Measurements from ENCODE around the gene SERAC1.

The SERAC1 gene

DNA sequence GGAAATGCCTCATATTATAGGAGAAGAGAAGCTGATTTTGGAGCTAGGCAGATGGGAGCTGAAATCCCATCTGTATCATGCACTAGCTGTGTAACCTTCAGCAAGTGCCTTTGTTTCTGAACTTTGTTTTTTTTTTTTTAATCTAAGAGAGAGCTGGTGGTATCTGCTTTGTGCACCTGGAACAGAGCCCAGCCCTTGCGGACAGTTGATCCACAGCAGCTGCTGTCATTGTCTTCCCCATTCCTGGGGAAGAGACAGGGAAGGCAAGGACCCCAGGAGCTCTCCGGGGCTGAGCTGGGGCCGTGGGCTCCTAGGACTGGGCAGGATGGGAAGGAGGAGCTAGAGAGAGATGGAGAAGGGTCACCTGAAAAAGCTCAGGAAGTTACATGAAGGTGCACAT is 94.3 kb downstream of the SERAC1 start:
- DNase-seq, result no peak

GRCh38 chr6:158072083-158072721 is 95.9 kb downstream of the SERAC1 start:
- peak; percentile 61 to 66 for DNase-seq

DNA sequence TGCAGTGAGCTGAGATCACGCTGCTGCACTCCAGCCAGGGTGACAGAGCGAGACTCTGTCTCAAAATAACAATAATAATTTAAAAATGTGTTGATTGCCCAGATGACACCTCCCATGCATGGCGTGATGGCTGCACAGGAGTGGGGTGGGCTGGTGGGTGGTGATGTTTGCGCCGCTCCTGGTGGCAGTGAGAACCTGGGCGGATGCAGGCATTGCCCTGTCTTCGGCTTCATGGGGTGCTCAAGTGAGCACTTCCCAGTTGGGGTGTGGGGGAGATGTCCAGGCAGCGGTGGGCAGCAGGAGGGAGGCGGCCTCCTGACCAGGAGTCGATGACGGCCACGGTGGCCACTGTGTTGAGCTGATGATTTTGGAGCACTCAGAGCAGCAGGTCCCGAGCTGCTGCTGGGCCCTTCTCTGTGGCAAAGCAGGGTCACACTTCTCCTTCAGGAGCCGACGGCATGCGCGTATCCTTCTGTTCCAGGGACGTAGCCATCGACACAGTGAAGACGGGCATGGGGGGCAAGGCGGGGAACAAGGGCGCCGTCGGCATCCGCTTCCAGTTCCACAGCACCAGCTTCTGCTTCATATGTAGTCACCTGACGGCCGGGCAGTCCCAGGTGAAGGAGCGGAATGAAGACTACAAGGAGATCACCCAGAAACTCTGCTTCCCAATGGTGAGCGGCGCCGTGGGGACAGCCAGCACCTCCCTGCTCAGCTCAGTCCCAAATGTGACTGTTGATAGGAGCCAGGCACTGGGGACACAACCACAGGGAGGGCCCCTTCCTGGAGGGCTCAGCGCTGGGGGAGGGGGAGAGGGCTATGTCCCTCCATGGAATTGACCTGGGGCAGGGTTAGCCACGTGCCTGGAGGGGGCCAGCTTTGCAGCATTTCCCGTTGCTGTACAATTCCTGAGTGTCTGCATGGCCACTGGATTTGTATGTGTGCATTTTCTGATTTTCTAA is 96.7 kb downstream of the SERAC1 start:
- DNase-seq, result no peak

GRCh38 chr6:158070513-158070912 is 97.5 kb downstream of the SERAC1 start:
- DNase-seq, result no peak

- DNase-seq, result no peak
Measured at GRCh38 chr6:158069800-158070195, 98.3 kb downstream of the SERAC1 start.

GRCh38 chr6:158068893-158069799 is 98.9 kb downstream of the SERAC1 start:
- no peak for DNase-seq

GRCh38 chr6:158068156-158068892 is 99.7 kb downstream of the SERAC1 start:
- no peak for DNase-seq

GRCh38 chr6:158067436-158068015 is 100.5 kb downstream of the SERAC1 start:
- DNase-seq, result no peak

DNA sequence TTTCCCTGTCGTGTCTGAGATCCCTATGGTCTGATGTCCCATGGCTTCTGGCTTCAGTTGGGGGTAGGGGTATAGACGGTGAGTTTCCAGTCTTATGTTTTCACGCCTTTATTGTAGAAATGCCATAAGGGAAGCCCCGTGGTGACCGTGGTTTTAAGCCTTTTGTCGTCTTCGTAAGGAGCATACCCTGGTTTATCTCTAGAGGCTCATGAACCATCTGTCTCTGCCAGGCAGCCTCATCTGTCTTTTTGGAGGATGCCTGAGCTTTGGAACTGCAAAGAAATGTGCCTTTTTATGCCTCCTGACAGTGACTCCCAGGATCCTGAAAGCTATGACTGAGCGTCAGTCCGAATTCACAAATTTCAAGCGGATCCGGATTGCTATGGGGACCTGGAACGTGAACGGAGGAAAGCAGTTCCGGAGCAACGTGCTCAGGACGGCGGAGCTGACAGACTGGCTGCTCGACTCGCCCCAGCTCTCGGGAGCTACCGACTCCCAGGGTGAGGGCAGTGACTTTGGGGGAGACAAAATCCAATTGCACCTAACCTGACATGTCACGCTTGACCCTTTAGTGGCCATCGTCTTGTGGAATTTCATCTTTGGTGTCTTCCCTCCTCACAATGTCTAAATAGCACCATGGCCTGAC is 101.8 kb downstream of the SERAC1 start:
- no peak for DNase-seq

DNA sequence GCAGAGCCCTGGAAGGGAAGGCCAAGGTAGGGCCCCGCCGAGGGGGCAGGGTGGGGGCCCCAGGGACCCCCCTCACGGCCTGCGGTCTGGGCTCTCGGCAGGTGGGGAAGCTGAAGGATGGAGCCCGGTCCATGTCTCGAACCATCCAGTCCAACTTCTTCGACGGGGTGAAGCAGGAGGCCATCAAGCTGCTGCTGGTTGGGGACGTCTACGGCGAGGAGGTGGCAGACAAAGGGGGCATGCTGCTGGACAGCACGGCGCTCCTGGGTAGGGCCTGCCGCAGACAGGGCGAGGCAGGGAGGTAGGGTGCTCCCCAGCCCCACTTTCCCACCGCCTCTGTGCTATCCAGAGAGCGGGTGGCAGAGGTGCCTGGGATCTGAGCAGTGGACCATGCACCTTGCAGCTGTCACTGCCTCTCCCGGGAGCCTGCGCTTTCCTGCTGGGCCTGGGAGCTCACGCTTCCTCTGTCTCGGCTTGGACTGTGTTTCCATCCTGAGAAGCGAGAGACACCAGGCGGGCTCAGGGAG is 103.3 kb downstream of the SERAC1 start:
- DNase-seq, result no peak

DNA sequence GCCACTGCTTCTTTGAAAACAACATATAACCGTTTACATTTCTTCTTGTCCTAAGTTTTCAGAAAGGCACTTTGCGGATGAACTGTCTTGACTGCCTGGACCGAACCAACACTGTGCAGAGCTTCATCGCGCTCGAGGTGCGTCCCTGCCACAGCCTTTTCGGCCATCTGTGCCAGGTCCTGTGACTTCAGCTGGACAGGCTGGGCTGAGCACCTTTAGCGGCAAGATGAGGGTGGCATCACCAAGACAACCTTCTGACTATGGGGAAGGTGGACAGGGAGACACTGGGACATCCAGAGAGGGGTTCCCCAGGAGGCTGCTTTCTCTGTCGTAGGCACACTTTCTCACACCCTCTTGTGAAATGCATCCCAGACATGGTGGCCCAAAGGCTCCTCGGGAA is 104.3 kb downstream of the SERAC1 start:
- no peak for DNase-seq

DNA sequence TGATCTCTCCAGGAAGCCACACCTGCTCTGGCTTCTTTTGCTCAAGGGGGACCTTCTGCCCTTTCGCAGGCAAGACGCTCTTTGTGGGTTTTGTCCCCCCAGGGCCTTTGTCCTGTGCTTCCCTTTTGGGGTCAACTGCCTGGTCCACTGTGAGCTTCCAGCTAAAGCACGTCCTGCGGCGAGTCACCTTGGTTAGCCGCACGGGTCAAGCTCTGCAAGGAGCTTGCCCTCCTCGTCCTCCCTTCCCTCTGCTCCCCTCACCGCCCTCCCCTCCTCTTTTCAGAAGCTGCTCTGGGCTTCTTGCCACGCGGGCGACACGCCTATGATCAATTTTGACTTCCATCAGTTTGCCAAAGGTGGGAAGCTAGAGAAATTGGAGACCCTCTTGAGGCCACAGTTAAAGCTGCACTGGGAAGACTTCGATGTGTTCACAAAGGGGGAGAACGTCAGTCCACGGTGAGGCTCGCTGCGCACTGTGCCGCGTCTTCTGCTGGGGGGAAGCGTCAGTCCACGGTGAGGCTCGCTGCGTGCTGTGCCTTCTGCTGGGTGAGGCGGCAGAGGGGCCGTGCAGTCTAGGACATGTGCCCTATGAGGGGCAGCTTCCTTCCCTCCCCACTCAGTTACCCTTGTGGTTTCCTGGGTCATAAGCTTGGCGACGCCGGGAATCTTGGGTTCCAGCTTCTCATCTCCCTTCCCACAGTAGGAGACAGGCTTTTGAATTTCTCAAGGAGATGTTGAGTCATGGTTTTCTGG is 106.2 kb downstream of the SERAC1 start:
- no peak for DNase-seq

- no peak for DNase-seq
Measured at GRCh38 chr6:158061361-158061708, 106.7 kb downstream of the SERAC1 start.

GRCh38 chr6:158060455-158061360 is 107.4 kb downstream of the SERAC1 start:
- peak; percentile 20 to 47 for DNase-seq
